ENCODE results near the gene MT3. TPM values are rescaled to one million over a fixed set of nuclear protein-coding genes. Genes with fewer than 3 reads are reported as not detected.

Gene MT3
- total RNA-seq = not detected in 2 replicates

GRCh38 chr16:56589141-56590039 is at the start of gene MT3:
TSS of gene MT3 (plus strand) at chr16:56589528. CDS start at chr16:56589591, 63 bp downstream.

GRCh38 chr16:56564793-56565477 is 24.4 kb upstream of the MT3 start, which contains the start of gene MT4:
TSS of gene MT4 (plus strand) at chr16:56565073. CDS start at chr16:56565129, 56 bp downstream.

GRCh38 chr16:56608043-56608875 is 18.9 kb downstream of the MT3 start, which contains the start of gene MT2A:
TSS of gene MT2A (plus strand) at chr16:56608584. CDS start at chr16:56608656, 72 bp downstream.

GRCh38 chr16:56625140-56625942 is 36.0 kb downstream of the MT3 start, which contains the start of gene MT1E:
TSS of gene MT1E (plus strand) at chr16:56625781. CDS start at chr16:56625852, 71 bp downstream.

GRCh38 chr16:56632156-56632847 is 43.0 kb downstream of the MT3 start, which contains the start of gene MT1M:
TSS of gene MT1M (plus strand) at chr16:56632659. CDS start at chr16:56632732, 73 bp downstream.

GRCh38 chr16:56637814-56638750 is 48.8 kb downstream of the MT3 start, which contains the start of gene MT1A:
TSS of gene MT1A (plus strand) at chr16:56638666. CDS start at chr16:56638739, 73 bp downstream.

Other genes with a start within 250 kb of the MT3 start
- gene AMFR, start 164.0 kb upstream of the MT3 start, total RNA-seq = 191 and 249 TPM in 2 replicates
- gene NUDT21, start 138.2 kb upstream of the MT3 start, total RNA-seq = 65.6 and 110 TPM in 2 replicates
- gene OGFOD1, start 138.0 kb upstream of the MT3 start, total RNA-seq = 77.8 and 197 TPM in 2 replicates
- gene BBS2, start 69.5 kb upstream of the MT3 start, total RNA-seq = 51.5 and 63.5 TPM in 2 replicates
- gene MT4, start 24.5 kb upstream of the MT3 start, total RNA-seq = not detected in 2 replicates
- 50.5 and 205 TPM in 2 replicates for gene MT2A, start 19.1 kb downstream of the MT3 start, total RNA-seq
- gene MT1E, start 36.3 kb downstream of the MT3 start, total RNA-seq = 51.1 and 79.6 TPM in 2 replicates
- not detected in 2 replicates for gene MT1M, start 43.1 kb downstream of the MT3 start, total RNA-seq
- gene MT1A, start 49.1 kb downstream of the MT3 start, total RNA-seq = 0.88 TPM in 1 of 2 replicates, not detected in the other
- gene MT1B, start 62.4 kb downstream of the MT3 start, total RNA-seq = not detected in 2 replicates
- gene MT1F, start 68.4 kb downstream of the MT3 start, total RNA-seq = not detected in 2 replicates
- gene MT1G, start 78.5 kb downstream of the MT3 start, total RNA-seq = not detected in 2 replicates
- gene MT1H, start 80.3 kb downstream of the MT3 start, total RNA-seq = not detected in 2 replicates
- 9.4 and 13.4 TPM in 2 replicates for gene MT1X, start 92.9 kb downstream of the MT3 start, total RNA-seq
- 41.3 and 79.6 TPM in 2 replicates for gene NUP93, start 140.6 kb downstream of the MT3 start, total RNA-seq

All from smooth muscle cell of the umbilical artery (primary cell).